PFSK-1 (cell line): ENCODE results near the gene GEMIN4.

Source experiments
- FOXP2 ChIP-seq: optimal IDR thresholded peaks from 2 replicates; pipeline ENCODE3; 2011; ENCODE audit warnings: borderline replicate concordance, control low read depth, inconsistent platforms; ENCODE audit not compliant: insufficient read depth; ENCODE audit errors: extremely low read length, extremely low read depth
- POLR2AphosphoS5 ChIP-seq: IDR thresholded peaks from 2 replicates; pipeline ENCODE4 v1.6.1; 2012; ENCODE audit warnings: low read depth, mild to moderate bottlenecking, control low read depth, low read length, moderate library complexity
- REST ChIP-seq, 2 experiments: IDR thresholded peaks; 2 replicates each; pipeline versions ENCODE4 v1.6.1 to v1.8.0; 2011 to 2012; ENCODE audit warnings: low read depth in 2 of 2, low read length in 2 of 2, control low read depth in 1 of 2, inconsistent platforms in 1 of 2, mild to moderate bottlenecking in 1 of 2, moderate library complexity in 1 of 2; ENCODE audit not compliant: insufficient read depth in 1 of 2
- SIN3A ChIP-seq: IDR thresholded peaks from 2 replicates; pipeline ENCODE4 v1.6.1; 2012; ENCODE audit warnings: mild to moderate bottlenecking, low read length, moderate library complexity, borderline replicate concordance; ENCODE audit not compliant: insufficient read depth
- TAF1 ChIP-seq: IDR thresholded peaks from 2 replicates; pipeline ENCODE4 v1.6.1; 2012; ENCODE audit warnings: low read length, control low read depth, borderline replicate concordance; ENCODE audit not compliant: insufficient read depth

- TF ChIP-seq POLR2AphosphoS5 (no peak), REST (IDR thresholded peaks at IDR 0.05; ENCODE audit: insufficient read depth in 1 of 2, low read depth in 2 of 2, low read length in 2 of 2) (no peak), TAF1 (no peak), SIN3A (no peak), FOXP2 (no peak)
Measured at GRCh38 chr17:746783-747629, 5.1 kb downstream of the GEMIN4 start.
